ENCODE results near the gene ERGIC1. TPM values are rescaled to one million over a fixed set of nuclear protein-coding genes. Genes with fewer than 3 reads are reported as not detected.

The ERGIC1 gene
- total RNA-seq, 4 donors from 2014 or later, result 113 to 180 (median 143) TPM

- Histone ChIP-seq H3K4me1 (peaks cover 0 to 35% (median 5%) of the 10 kb centered on the region in 4 donors), H3K27me3 (no peaks in the 10 kb centered on the region), H3K4me3 (no peak overlapping the region), H3K9me3 (no peaks in the 10 kb centered on the region), H3K36me3 (no peaks in the 10 kb centered on the region), H3K27ac (peak overlapping the region; percentile 38 to 83 (median 56))
- DNase-seq, result peak in 1 of 3 donors; percentile 65
- TF ChIP-seq CTCF (IDR thresholded peaks at IDR 0.05) (no peak), POLR2A (IDR thresholded peaks at IDR 0.05) (no peak)
These were observed 39.0 kb downstream of the ERGIC1 start for GRCh38 chr5:172872997-172873491.

- H3K27ac ChIP-seq, result peak overlapping the region; percentile 38 to 83 (median 56)
- TF ChIP-seq POLR2A (IDR thresholded peaks at IDR 0.05) (no peak), CTCF (IDR thresholded peaks at IDR 0.05) (no peak)
These were observed 39.5 kb downstream of the ERGIC1 start for GRCh38 chr5:172873513-172873912.

GRCh38 chr5:172874647-172875504 lies 40.8 kb downstream of the ERGIC1 start:
- no peak overlapping the region for H3K4me3 ChIP-seq
- no peaks in the 10 kb centered on the region for H3K36me3 ChIP-seq
- DNase-seq, result no peak
- no peaks in the 10 kb centered on the region for H3K9me3 ChIP-seq
- peak overlapping the region in 1 of 4 donors; percentile 83 for H3K27ac ChIP-seq
- H3K4me1 ChIP-seq, result peaks cover 0 to 28% (median 2%) of the 10 kb centered on the region in 4 donors
- H3K27me3 ChIP-seq, result no peaks in the 10 kb centered on the region
- TF ChIP-seq CTCF (IDR thresholded peaks at IDR 0.05) (no peak), POLR2A (IDR thresholded peaks at IDR 0.05) (no peak)

More at GRCh38 chr5:172873513-172873912, 39.5 kb downstream of the ERGIC1 start:
- no peak for DNase-seq
- H3K27me3 ChIP-seq, result no peaks in the 10 kb centered on the region
- H3K4me1 ChIP-seq, result peaks cover 0 to 31% (median 5%) of the 10 kb centered on the region in 4 donors
- H3K9me3 ChIP-seq, result no peaks in the 10 kb centered on the region
- H3K4me3 ChIP-seq, result no peak overlapping the region
- no peaks in the 10 kb centered on the region for H3K36me3 ChIP-seq

- no peak overlapping the region for H3K27ac ChIP-seq
- H3K36me3 ChIP-seq, result no peaks in the 10 kb centered on the region
- H3K27me3 ChIP-seq, result no peaks in the 10 kb centered on the region
- DNase-seq, result no peak
- no peaks in the 10 kb centered on the region for H3K9me3 ChIP-seq
- TF ChIP-seq POLR2A (IDR thresholded peaks at IDR 0.05) (no peak), CTCF (IDR thresholded peaks at IDR 0.05) (no peak)
- H3K4me3 ChIP-seq, result no peak overlapping the region
- H3K4me1 ChIP-seq, result peaks cover 0 to 23% (median 2%) of the 10 kb centered on the region in 4 donors
These were observed 41.6 kb downstream of the ERGIC1 start for GRCh38 chr5:172875505-172876279.

- DNase-seq, result no peak
- TF ChIP-seq CTCF (IDR thresholded peaks at IDR 0.05) (no peak), POLR2A (IDR thresholded peaks at IDR 0.05) (no peak)
- H3K9me3 ChIP-seq, result no peaks in the 10 kb centered on the region
- H3K27ac ChIP-seq, result no peak overlapping the region
- no peak overlapping the region for H3K4me3 ChIP-seq
- H3K36me3 ChIP-seq, result no peaks in the 10 kb centered on the region
- no peaks in the 10 kb centered on the region for H3K27me3 ChIP-seq
- H3K4me1 ChIP-seq, result peaks cover 0 to 18% (median 2%) of the 10 kb centered on the region in 4 donors
These were observed 42.5 kb downstream of the ERGIC1 start for GRCh38 chr5:172876578-172876977.
